ENCODE results near the gene CRIP3.
"Not testable (repeated sequence)": the region's sequence is repeated elsewhere in the genome, so short reads cannot be mapped to it uniquely, and the experiment has no call there.

Gene CRIP3

DNA sequence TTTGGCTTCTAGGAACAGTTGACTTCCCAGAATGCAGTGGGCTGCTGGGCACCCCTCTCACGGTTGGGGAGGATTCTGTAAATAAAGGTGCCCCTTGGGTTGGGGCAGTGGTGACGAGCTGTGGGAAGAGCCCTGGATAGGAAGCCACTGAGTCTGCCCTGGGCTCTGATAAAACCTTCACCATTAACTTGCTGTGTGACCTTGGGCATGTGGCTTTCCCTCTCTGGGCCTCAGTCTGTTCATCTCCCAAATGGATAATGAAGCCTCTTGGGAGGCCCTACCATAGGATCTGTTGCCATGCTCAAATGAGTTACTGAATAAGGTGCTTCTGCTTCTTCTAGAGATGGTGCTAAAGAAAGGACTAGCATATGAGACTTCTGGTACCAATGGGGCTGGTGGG is 3.7 kb downstream of the CRIP3 start:
- no peak for DNase-seq

DNA sequence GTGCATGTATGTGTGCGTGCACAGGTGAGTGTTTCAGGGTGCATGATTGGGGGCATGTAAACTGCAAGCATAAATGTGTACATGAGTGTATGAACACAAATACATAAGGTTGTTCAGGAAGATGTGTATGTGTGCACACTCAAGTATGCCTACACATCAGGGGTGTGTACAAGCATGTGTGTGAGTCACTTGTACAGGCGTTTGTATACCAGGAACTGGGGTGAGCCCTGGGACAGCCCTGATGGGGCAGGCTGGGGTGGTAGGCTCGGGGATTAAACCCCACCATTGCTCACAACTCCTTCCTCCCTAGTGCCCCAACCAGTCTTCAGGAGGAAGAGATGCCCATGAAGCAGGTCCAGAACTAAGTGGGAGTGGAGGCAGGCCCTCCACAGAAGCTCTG is 4.3 kb downstream of the CRIP3 start:
- peak; percentile 36 for DNase-seq

DNA sequence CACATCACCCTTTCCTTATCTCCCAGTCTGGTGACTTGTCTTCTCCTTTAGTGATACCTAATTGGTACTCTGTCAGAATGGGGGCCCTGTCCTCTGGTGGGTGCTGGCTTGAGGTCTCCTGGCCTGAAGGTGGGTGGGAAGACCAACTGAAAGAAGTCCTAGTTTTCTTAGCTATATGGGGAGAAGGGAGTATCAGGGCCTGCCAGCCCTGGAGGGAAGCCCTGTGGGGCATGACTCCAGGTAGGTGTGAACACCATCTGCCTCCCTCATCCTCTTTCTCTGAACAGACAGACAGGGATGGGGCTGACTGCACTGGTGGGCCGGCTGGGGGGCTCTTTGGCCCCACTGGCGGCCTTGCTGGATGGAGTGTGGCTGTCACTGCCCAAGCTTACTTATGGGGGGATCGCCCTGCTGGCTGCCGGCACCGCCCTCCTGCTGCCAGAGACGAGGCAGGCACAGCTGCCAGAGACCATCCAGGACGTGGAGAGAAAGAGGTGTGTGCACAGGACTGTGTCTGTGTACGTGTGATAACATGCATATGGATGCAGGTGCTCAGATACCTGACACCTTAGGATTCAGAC is 4.8 kb downstream of the CRIP3 start:
- DNase-seq: peak; percentile 59

DNA sequence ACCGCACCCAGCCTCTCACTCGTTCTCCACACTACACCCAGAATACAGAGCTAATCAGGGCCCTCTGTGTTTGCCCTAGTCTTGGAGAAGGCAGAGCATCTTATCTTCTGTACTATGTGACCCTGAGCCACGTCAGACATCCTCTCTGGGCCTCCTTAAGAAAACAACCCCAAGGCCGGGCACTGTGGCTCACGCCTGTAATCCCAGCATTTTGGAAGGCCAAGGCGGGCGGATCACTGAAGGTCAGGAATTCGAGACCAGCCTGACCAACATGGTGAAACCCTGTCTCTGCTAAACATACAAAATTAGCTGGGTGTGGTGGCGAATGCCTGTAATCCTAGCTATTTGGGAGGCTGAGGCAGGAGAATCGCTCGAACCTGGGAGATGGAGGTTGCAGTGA is 5.6 kb downstream of the CRIP3 start:
- not testable (repeated sequence) for DNase-seq

DNA sequence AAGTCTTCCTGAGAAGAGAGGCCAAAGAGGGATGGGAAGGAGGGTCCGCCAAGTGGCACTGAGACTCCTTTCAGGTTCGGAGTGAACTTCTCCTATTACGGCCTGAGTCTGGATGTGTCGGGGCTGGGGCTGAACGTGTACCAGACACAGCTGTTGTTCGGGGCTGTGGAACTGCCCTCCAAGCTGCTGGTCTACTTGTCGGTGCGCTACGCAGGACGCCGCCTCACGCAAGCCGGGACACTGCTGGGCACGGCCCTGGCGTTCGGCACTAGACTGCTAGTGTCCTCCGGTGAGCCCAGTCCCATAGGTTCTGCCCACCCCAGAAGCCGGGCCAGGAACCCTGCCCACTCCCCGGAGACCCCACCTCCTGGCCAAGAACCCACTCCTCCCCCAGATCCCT is 6.5 kb downstream of the CRIP3 start:
- peak; percentile 39 for DNase-seq

DNA sequence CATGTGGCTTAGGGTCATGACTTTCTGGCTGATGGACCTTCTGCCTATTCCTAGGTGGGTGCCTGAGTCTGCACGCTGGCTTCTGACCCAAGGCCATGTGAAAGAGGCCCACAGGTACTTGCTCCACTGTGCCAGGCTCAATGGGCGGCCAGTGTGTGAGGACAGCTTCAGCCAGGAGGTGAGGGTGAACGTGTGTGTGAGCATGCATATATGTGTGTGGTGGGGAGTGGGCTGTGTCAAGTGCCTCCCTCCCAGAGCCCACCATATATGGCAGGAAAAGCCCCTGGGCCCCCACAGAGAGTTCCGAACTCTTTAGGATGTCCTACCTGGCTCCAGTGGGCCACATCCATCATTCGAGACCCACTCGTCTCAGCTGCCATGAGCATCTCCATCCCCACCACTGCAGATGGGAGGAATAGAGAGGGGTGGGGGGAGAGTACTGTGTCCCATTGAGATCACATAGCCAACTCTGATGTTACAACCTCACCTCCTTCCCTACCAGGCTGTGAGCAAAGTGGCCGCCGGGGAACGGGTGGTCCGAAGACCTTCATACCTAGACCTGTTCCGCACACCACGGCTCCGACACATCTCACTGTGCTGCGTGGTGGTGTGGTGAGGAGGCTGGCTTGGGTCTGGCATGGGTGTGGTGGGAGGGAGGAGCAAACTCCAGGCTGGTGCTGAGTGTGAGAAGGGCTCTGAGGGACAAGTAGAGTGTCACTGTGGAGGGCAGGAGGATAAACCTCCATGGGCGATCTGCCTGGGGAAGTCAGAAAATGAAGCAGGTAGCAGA is 7.3 kb downstream of the CRIP3 start:
- DNase-seq: peak; percentile 52

DNA sequence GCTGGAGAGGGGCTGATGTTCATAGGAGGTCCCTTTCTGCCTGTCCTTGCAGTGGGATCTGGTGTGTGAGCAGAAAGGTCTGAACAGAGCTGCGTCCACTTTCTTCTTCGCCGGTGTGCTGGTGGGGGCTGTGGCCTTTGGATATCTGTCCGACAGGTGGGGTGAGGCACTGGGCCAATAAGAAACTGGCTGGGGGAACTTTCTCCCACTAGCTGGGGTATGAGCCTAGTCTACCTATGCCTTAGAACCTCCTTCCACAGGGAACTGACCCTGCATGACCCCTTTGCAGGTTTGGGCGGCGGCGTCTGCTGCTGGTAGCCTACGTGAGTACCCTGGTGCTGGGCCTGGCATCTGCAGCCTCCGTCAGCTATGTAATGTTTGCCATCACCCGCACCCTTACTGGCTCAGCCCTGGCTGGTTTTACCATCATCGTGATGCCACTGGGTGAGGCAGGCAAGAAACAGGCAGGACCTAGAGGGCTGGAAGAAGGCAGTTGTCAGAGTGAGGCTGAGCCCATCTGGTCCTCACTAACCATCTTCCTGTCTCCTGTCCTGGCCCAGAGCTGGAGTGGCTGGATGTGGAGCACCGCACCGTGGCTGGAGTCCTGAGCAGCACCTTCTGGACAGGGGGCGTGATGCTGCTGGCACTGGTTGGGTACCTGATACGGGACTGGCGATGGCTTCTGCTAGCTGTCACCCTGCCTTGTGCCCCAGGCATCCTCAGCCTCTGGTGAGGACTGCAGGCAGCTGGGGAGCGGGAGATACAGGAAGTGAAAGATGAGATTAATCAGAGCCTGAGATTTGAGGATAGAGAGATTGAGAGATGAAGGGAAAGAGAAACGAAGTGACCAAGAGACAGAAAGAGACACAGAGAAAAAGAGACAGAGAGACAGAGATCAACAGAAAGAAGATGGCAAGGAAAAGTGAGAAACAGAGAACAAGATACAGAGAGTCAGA is 9.0 kb downstream of the CRIP3 start:
- peak; percentile 50 for DNase-seq

DNA sequence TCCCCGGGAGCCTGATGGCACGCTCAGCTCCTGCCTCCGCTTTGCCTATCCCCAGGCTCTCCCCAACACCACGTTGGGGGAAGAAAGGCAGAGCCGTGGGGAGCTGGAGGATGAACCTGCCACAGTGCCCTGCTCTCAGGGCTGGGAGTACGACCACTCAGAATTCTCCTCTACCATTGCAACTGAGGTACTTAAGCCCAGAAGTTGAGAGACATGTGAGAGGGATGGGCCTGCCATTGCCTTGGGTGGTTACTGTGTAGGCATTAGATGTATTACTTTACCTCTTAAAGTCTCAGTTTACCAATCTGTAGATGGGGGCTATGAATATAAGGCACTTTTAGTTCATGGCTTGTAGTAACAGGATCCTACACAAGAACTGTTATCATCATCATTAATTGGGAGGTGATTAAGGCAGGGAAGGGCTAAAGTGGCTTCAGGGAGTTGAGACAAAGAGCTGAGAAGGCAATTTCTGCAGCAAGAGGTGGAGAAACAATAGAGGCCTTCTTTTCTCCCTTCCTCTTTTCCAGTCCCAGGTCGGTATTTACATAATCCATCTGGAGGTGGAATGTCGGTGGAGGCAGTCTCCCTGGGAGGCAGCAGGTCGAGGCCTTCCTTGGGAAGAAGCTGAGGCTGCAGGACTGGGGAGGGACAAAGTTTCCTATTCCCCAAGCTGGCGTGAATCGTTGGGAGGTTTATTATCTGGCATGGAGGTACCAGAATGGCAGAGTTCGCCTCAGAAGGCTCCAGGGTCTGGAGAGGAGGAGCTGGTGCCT is 9.9 kb downstream of the CRIP3 start:
- DNase-seq: no peak

DNA sequence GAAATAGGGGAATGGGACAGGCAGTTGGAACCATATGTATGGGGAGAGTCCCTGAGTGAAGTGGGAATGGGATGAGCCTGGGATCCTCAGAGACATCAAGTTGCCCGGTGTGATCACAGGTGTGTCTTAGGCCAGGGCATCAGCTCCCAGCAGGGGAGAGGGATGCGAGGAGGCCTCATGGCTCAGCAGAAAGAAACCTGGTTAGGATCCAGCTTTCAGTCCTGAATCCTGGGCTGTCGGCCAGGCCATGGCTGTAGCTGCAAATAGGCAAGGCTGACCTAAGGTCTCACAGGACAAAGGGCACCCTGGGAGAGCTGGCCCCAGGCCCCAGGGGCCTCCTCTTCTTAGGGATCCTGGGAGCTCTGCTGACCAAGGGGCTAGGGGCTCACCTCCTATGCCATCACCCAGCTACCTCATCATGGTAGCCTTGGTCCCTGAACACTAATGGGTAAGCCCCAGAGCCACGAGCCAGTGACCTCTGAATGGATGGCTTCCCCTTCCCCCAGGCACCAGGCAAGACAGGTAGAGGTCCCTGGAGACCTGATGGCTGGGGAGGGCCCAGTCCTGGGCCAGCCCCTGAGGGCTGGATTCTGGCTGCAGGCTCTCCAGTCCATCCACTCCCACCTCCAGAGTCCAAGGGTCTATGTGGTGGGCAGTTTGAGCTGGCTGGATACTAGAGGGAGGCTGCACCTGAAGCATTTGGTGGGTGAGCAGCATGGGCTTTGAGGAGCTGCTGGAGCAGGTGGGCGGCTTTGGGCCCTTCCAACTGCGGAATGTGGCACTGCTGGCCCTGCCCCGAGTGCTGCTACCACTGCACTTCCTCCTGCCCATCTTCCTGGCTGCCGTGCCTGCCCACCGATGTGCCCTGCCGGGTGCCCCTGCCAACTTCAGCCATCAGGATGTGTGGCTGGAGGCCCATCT is 10.7 kb downstream of the CRIP3 start, which contains the start of gene SLC22A7:
Gene SLC22A7, plus strand, starts transcription at position 617 of the 921 bp plus-strand sequence. Its CDS starts 99 bp downstream, at position 716.
- DNase-seq: peak; percentile 55

DNA sequence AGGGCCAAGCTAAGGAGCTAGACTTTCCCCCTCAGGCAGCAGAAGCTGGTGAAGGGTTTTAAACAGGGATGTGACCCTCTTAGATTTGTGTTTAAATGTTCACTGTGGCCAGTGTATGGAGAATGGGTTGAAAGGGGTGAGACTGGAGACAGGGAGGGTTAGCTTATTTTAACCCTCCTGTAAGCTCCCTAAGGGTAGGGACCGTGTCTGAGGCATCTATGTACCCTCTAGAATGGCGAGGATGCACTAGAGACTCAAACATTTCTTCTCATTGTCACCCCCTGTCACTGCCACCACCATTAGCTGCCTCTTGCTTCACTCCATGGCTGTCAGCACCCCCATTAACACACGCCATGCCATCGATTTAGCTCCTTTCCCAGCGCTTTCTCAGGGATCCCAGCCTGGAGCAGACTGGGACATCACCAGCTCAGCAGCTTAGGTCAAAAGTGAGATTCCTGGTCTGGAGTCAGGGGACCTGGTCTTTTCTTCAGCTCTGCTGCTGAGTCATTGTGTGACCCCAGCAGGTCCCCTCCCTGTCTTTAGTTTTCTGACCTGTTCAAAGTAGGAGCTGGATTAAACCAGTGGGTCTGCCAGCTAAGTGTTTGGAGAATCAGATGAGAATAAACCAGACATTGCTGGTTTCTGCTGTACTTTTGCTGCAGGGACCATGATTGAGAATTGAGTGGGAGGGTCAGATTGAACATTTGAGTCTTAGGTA is 11.7 kb downstream of the CRIP3 start:
- peak; percentile 37 for DNase-seq

DNA sequence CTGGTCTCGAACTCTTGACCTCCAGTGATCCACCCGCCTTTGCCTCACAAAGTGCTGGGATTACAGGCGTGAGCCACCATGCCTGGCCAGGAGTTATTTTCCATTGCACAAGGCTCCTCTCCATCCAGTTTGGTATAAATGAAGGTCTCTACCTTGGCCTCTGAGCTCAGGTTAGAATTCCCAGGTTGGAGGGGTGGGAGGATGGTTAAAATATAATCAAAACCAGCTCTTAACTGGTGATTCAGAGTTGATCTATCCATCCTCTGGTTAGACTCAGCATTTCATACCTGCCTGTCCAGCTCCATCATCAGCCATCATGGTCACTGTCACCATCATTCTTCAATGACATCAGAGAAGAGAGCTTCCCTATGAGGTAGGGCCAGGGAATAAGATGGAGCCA is 13.2 kb downstream of the CRIP3 start:
- DNase-seq: no peak

DNA sequence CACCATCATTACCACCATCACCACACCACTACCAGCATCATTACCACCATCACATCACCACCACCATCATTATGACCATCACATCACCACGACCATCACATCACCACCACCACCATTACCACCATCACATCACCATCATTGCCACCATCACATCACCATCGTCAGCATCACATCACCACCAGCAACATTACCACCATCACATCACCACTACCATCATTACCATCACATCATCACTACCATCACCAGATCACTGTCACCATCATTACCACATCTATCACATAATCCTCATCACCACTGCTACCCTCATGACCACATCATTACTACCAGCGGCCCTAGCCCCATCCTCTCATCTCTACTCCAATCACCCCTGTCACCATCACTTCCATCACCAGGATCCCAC is 14.1 kb downstream of the CRIP3 start:
- no peak for DNase-seq

DNA sequence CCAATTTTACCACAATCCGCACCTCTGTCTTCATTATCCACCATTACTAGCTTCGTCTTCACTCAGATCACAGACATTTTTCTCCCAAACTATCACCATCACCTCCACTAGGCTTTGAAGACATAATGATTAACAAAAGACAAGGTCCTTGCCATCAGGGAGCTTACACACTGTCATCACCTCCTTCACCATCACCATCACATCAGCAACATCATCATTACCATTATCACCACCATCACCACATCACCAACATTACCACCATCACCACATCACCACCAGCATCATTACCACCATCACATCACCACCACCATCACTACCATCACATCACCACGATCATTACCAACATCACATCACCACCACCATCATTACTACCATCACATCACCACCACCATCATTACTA is 14.9 kb downstream of the CRIP3 start:
- DNase-seq: no peak

DNA sequence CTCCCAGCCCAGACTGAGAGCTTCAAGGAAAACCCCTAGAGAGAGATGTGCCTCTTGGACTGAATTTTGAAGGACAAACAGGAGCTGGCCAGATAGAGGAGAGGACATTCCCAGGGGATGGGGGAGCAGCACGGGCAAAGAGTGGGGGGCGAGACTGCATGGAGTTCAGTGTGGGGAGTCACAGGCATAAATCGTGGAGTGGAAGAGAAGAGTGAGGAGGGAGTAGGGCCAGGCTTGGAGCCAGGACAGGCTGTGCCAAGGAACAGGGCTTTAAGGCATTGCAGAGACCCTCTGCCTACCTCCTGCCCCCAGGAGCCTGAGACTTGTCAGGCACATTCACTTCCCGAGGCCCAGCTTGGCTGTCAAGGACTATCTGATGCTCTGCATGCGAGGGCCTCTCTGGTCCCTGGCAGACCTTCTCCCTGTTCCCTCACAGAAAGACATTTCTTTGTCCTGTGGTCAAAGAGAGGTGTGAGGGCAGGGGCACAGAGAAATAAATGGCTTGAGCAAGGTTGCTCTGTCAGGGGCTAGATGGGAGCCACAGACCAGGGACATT is 15.8 kb downstream of the CRIP3 start:
- DNase-seq: peak; percentile 39

DNA sequence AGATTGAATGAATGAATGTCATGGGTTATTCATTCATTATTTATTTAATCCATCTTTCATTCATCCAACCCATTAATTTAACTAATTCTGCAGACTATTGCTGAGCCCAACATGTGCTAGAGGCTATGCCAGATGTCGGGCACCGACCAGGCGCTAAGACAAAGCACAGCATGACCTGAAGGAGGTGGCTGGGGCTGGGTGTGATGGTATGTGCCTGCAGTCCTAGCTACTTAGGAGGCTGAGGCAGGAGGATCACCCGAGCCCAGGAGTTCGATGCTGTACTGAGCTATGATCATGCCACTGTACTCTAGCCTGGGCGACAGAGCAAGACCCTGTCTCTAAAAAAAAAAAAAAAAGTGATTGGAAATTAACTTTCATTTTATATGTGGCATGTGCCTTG is 16.3 kb downstream of the CRIP3 start:
- DNase-seq: no peak

DNA sequence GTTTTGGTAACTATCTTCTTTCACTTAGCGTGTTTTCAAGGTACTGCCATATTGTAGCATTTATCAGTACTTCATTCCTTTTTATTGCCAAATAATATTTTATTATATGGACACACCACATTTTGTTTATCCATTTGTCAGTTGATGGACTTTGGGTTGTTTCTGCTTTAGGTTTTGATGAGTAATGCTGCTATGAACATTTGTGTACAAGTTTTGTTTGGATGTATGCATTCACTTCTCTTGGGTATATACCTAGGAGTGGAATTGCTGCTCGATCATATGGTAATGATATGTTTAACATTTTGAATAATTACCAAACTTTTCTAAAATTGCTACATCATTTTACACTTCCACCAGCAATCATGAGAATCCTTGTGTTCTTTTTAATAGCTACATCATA is 16.9 kb downstream of the CRIP3 start:
- no peak for DNase-seq

DNA sequence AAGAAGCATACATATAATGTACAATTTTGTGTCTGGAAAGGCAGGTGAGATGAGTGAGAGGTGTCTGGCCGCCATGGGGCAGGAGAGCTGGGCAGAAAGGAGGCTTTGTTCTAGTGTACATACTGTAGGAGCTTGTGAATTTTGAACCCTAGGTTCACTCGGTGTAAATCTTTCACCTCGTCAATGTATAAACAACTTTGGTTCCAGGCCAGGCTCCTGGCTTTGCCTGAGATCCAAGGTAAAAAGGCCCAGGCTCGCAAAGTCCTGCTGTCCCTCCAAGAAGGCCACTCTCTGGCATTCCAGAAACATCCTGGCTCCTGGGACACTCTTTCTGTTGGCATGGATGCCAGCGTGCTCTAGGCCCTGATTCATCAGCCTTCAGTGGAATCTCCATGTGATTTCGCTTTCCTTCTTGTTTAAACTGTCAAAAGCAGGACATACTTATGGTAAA is 17.7 kb downstream of the CRIP3 start:
- no peak for DNase-seq

DNA sequence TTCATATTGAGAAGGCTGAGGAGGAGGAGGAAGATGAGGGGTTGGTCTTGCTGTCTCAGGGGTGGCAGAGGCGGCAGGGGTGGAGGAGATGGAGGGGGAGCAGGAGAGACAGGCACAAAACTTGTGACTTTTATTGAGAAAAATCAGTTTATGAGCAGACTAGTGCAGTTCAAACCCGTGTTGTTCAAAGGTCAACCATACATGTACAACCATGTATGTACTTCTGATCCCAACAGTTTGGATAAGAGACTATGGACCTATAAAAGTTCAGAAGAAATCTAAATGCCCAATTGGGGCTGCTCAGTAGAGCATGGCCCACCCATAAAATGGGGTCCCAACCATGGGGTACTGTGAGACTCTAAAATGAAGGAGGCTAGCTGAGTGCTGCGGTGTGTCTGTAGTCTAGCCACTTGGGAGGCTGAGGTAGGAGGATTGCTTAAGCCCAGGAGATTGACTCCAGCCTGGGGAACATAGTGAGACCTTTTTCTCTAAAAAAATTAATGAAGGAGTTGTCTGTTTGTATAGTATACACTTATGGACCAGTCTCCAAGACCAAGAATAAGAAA is 18.2 kb downstream of the CRIP3 start:
- no peak for DNase-seq

DNA sequence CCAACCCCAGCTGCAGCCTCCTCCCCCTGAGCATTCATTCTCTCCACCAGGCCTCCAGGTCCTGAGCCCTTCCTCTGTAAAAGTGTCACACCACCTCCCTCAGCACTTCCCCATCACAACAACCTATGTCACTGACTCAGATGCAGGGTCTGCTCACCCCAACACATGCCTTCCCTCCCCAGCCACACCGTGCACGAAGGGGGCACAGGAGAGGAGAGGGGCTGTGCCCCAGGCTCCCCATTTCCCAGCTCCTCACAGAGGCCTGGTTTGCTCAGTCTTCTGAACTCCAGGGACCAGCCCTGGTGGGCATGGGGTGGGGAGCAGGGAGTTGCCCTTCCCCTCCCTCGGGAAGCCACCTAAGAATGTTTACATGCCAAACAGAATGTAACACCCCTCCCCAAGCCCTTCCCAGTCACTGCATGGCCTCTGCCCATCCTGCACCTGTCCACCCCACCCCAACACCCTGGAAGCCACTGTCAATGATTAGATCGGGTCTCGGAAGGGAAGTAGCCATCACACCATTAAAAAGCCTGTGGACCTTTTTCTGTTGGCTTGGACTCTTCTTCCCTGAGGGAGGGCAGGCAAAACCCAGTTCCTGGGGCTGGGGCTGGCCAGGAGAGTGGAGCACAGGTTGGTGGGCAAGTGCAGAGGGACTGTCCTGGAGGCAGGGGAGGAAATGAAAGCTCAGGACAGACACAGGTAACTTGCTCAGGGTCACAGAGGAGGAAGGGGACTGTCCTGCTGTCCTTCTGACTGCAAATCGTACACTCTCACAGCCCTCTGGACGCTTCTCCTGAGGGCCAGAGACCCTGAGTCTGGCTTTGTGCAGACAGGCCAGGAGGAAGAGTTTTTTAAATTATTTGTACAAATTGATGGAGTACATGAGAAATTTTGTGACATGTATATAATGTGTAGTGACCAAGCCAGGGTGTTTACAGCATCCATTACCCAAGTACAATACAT is 20.6 kb downstream of the CRIP3 start:
- DNase-seq: no peak

Data from activated effector memory CD4-positive, alpha-beta T cell treated with anti-CD3 and anti-CD28 coated beads, Interleukin-2, amount 50 U/mL, for 16 hours (primary cell).